GM12892 (cell line): Measurements from ENCODE around the gene FUT3.

Experiments
- POLR2A ChIP-seq: IDR thresholded peaks from 2 replicates; pipeline ENCODE4 v1.6.1; 2011; ENCODE audit warnings: low read depth, low read length, control low read depth
- POLR2AphosphoS5 ChIP-seq: IDR thresholded peaks from 2 replicates; pipeline ENCODE4 v1.6.1; 2011; ENCODE audit warnings: low read depth, low read length, control low read depth
- TAF1 ChIP-seq: IDR thresholded peaks from 2 replicates; pipeline ENCODE4 v1.6.1; 2011; ENCODE audit warnings: low read depth, mild to moderate bottlenecking, control low read depth, low read length, borderline replicate concordance

GRCh38 chr19:5892772-5893275 lies 41.6 kb upstream of the FUT3 start:
- TF ChIP-seq POLR2A (no peak; the same call in 1 of the 2 replicates), POLR2AphosphoS5 (no peak), TAF1 (no peak)
